OCI-LY1 (cell line): ENCODE results near the gene ARHGEF28.

Source experiments
- H2AFZ ChIP-seq: fragments of 200-600 bp; sonication (generic), shearing (Covaris generic); 2 replicates; pipeline ENCODE4 v1.6.0; 2014; ENCODE audit warnings: antibody characterized with exemption, mild to moderate bottlenecking, low read length
- H3F3A ChIP-seq: fragments of 200-600 bp; sonication (generic), shearing (Covaris generic); 2 replicates; pipeline ENCODE4 v1.6.0; 2014; ENCODE audit warnings: mild to moderate bottlenecking, antibody characterized with exemption, low read length, moderate library complexity; ENCODE audit not compliant: insufficient read depth
- H3K27ac ChIP-seq: fragments of 200-600 bp; sonication (generic); 2 replicates; pipeline ENCODE4 v1.5.1; 2014; ENCODE audit warnings: low read length, mixed run types, mild to moderate bottlenecking, low read depth; ENCODE audit not compliant: poor library complexity, severe bottlenecking
- H3K27me3 ChIP-seq: fragments of 200-600 bp; sonication (generic); 2 replicates; pipeline ENCODE4 v1.6.0; 2014; ENCODE audit warnings: antibody characterized with exemption, mild to moderate bottlenecking, low read length, moderate library complexity; ENCODE audit not compliant: insufficient read depth
- H3K36me3 ChIP-seq: fragments of 200-600 bp; sonication (generic); 2 replicates; pipeline ENCODE4 v1.6.1; 2014; ENCODE audit warnings: mild to moderate bottlenecking, antibody characterized with exemption, low read length, moderate library complexity, mixed read lengths; ENCODE audit not compliant: insufficient read depth
- H3K4me1 ChIP-seq: fragments of 200-600 bp; sonication (generic); 2 replicates; pipeline ENCODE4 v1.5.1; 2014; ENCODE audit warnings: mild to moderate bottlenecking, low read length, moderate library complexity; ENCODE audit not compliant: insufficient read depth, severe bottlenecking
- H3K4me2 ChIP-seq: fragments of 200-600 bp; sonication (generic), shearing (Covaris generic); 2 replicates; pipeline ENCODE4 v1.6.1; 2014; ENCODE audit warnings: low read length
- H3K4me3 ChIP-seq: fragments of 200-600 bp; sonication (generic); 2 replicates; pipeline ENCODE4 v1.5.1; 2014; ENCODE audit warnings: low read length, low read depth, mild to moderate bottlenecking, mixed read lengths; ENCODE audit not compliant: poor library complexity, severe bottlenecking
- H3K79me2 ChIP-seq: fragments of 200-600 bp; shearing (Covaris generic); 2 replicates; pipeline ENCODE4 v1.6.1; 2016; ENCODE audit warnings: mixed run types, low read length, mixed read lengths; ENCODE audit not compliant: insufficient read depth
- H3K9ac ChIP-seq: fragments of 200-600 bp; sonication (generic), shearing (Covaris generic); 2 replicates; pipeline ENCODE4 v1.6.1; 2014; ENCODE audit warnings: mild to moderate bottlenecking, low read length, mixed read lengths
- H3K9me2 ChIP-seq: fragments of 200-600 bp; sonication (generic), shearing (Covaris generic); 2 replicates; pipeline ENCODE4 v1.6.1; 2014; ENCODE audit warnings: low read depth, mild to moderate bottlenecking, low read length, mixed read lengths
- H3K9me3 ChIP-seq: fragments of 200-600 bp; shearing (Covaris generic); 2 replicates; pipeline ENCODE4 v1.6.1; 2014; ENCODE audit warnings: low read length, mixed read lengths
- H4K20me1 ChIP-seq: fragments of 200-600 bp; sonication (generic), shearing (Covaris generic); 2 replicates; pipeline ENCODE4 v1.6.0; 2016; ENCODE audit warnings: mild to moderate bottlenecking, low read length; ENCODE audit not compliant: insufficient read depth
- CTCF ChIP-seq: fragments of 200-600 bp; sonication (generic), shearing (Covaris generic); IDR thresholded peaks from 2 replicates; pipeline ENCODE4 v1.5.1; 2017; ENCODE audit warnings: mild to moderate bottlenecking, antibody characterized with exemption, low read length, moderate library complexity, mixed read lengths
- EZH2 ChIP-seq: fragments of 200-600 bp; sonication (generic), shearing (Covaris generic); IDR thresholded peaks from 2 replicates; pipeline ENCODE4 v1.8.0; 2017; ENCODE audit warnings: borderline replicate concordance, mixed run types, mild to moderate bottlenecking, antibody characterized with exemption, low read length, moderate library complexity, mixed read lengths

The ARHGEF28 gene

GRCh38 chr5:73690015-73690414 lies 64.0 kb downstream of the ARHGEF28 start:
- Histone ChIP-seq H3K27me3 (no peaks in the 10 kb centered on the region), H3K4me1 (no peaks in the 10 kb centered on the region), H3K9me3 (no peaks in the 10 kb centered on the region), H2AFZ (no peak overlapping the region), H3K36me3 (no peaks in the 10 kb centered on the region), H3K4me2 (no peak overlapping the region), H3K9ac (no peak overlapping the region), H4K20me1 (no peaks in the 10 kb centered on the region), H3K9me2 (no peaks in the 10 kb centered on the region), H3F3A (no peaks in the 10 kb centered on the region), H3K79me2 (no peaks in the 10 kb centered on the region), H3K4me3 (no peak overlapping the region), H3K27ac (no peak overlapping the region)
- TF ChIP-seq EZH2 (no peak), CTCF (no peak)

- Histone ChIP-seq H3K4me2 (no peak overlapping the region), H3K4me3 (no peak overlapping the region), H3K27ac (no peak overlapping the region), H3K4me1 (no peaks in the 10 kb centered on the region), H3K79me2 (no peaks in the 10 kb centered on the region), H4K20me1 (no peaks in the 10 kb centered on the region), H3K9me3 (no peaks in the 10 kb centered on the region), H3K9ac (no peak overlapping the region), H3K36me3 (no peaks in the 10 kb centered on the region), H3K9me2 (no peaks in the 10 kb centered on the region), H3K27me3 (no peaks in the 10 kb centered on the region), H3F3A (no peaks in the 10 kb centered on the region), H2AFZ (no peak overlapping the region)
- TF ChIP-seq EZH2 (no peak), CTCF (no peak)
These were observed 65.5 kb downstream of the ARHGEF28 start for GRCh38 chr5:73691302-73692080.

- no peak overlapping the region for H3K4me3 ChIP-seq
- H2AFZ ChIP-seq, result no peak overlapping the region
- H3K4me2 ChIP-seq, result no peak overlapping the region
- no peaks in the 10 kb centered on the region for H4K20me1 ChIP-seq
- no peak overlapping the region for H3K27ac ChIP-seq
- H3K4me1 ChIP-seq, result no peaks in the 10 kb centered on the region
- H3F3A ChIP-seq, result no peaks in the 10 kb centered on the region
- H3K27me3 ChIP-seq, result no peaks in the 10 kb centered on the region
- no peaks in the 10 kb centered on the region for H3K79me2 ChIP-seq
- TF ChIP-seq CTCF (no peak), EZH2 (no peak)
- H3K36me3 ChIP-seq, result no peaks in the 10 kb centered on the region
- H3K9me2 ChIP-seq, result no peaks in the 10 kb centered on the region
- H3K9me3 ChIP-seq, result no peaks in the 10 kb centered on the region
- no peak overlapping the region for H3K9ac ChIP-seq
These were observed 66.2 kb downstream of the ARHGEF28 start for GRCh38 chr5:73692166-73692640.
